Activated B cell treated with CpG ODN at 0.5 μM for 24 hours (primary cell): ENCODE results near the gene MARCOL. TPM values are rescaled to one million over a fixed set of nuclear protein-coding genes. Genes with fewer than 3 reads are reported as not detected.

Source experiments
- ATAC-seq: fragments of 200-7000 bp; cut with Tn5 transposase; one replicate; pipeline ENCODE4 v1.10.0; 2021; ENCODE audit warnings: low read depth, mild to moderate bottlenecking, moderate library complexity
- CTCF ChIA-PET: fragments of 350-600 bp; sonication (Branson Sonifier 250); formaldehyde crosslinking; loops from one replicate; lab custom pipeline; 2021; ENCODE audit warnings: antibody characterized with exemption; lab: Charles Lee
- POLR2A ChIA-PET: fragments of 350-600 bp; sonication (Branson Sonifier 250); formaldehyde crosslinking; loops from one replicate; lab custom pipeline; 2021; ENCODE audit warnings: antibody characterized with exemption; lab: Charles Lee
- DNase-seq: peaks from one replicate; pipeline ENCODE4 v3.0.0; 2022
- H3K27ac Mint-ChIP-seq: one replicate; pipeline ENCODE4 v1.8.0; 2020; ENCODE audit warnings: mixed read lengths
- H3K27me3 Mint-ChIP-seq: one replicate; pipeline ENCODE4 v1.8.0; 2021; ENCODE audit warnings: mixed read lengths
- H3K36me3 Mint-ChIP-seq: one replicate; pipeline ENCODE4 v1.8.0; 2021; ENCODE audit warnings: low read depth, mixed read lengths
- H3K4me1 Mint-ChIP-seq: one replicate; pipeline ENCODE4 v1.8.0; 2021; ENCODE audit warnings: mixed read lengths
- H3K4me3 Mint-ChIP-seq: one replicate; pipeline ENCODE4 v1.8.0; 2020; ENCODE audit warnings: mild to moderate bottlenecking, mixed read lengths
- H3K9me3 Mint-ChIP-seq: one replicate; pipeline ENCODE4 v1.8.0; 2020; ENCODE audit warnings: mixed read lengths
- intact Hi-C: fragments of 100-400 bp; cut with micrococcal nuclease; formaldehyde crosslinking; loops from one replicate; pipeline ENCODE4 v1.15.1; 2024
- total RNA-seq: library from RNA; stranded (reverse); gene quantifications from 2 replicates; pipeline ENCODE4 v1.2.3, GENCODE V29; 2022
- TF ChIP-seq, protein P1 (sequence below): fragments of 200-600 bp; IDR thresholded peaks from one replicate; pipeline ENCODE4 v1.8.0; 2022; ENCODE audit warnings: antibody characterized with exemption, mild to moderate bottlenecking

The MARCOL gene
- total RNA-seq, 1 donor from 2014 or later, result not detected

DNA sequence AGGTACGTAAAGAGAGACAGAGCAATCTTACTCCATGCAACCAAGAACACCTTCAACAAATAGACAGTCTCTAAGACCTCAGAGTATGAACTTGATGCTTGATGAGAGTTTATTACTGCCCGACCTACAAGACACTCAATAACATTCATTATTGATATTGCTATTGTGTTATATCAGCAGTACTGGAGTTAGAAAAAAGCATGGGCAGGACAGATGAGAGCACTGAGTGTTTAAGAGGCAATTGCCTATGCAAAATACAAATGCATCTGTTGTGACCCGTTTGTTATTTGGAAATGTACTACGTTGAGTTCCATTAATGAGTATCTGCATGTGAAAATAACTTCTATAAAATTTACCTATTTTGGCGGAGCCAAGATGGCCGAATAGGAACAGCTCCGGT, 8.1 kb upstream of the MARCOL start:
- CTCF ChIA-PET, result no interaction called here
- TF ChIP-seq, protein P1, sequence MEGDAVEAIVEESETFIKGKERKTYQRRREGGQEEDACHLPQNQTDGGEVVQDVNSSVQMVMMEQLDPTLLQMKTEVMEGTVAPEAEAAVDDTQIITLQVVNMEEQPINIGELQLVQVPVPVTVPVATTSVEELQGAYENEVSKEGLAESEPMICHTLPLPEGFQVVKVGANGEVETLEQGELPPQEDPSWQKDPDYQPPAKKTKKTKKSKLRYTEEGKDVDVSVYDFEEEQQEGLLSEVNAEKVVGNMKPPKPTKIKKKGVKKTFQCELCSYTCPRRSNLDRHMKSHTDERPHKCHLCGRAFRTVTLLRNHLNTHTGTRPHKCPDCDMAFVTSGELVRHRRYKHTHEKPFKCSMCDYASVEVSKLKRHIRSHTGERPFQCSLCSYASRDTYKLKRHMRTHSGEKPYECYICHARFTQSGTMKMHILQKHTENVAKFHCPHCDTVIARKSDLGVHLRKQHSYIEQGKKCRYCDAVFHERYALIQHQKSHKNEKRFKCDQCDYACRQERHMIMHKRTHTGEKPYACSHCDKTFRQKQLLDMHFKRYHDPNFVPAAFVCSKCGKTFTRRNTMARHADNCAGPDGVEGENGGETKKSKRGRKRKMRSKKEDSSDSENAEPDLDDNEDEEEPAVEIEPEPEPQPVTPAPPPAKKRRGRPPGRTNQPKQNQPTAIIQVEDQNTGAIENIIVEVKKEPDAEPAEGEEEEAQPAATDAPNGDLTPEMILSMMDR, result no peak
- intact Hi-C loops, result no loop called here

DNA sequence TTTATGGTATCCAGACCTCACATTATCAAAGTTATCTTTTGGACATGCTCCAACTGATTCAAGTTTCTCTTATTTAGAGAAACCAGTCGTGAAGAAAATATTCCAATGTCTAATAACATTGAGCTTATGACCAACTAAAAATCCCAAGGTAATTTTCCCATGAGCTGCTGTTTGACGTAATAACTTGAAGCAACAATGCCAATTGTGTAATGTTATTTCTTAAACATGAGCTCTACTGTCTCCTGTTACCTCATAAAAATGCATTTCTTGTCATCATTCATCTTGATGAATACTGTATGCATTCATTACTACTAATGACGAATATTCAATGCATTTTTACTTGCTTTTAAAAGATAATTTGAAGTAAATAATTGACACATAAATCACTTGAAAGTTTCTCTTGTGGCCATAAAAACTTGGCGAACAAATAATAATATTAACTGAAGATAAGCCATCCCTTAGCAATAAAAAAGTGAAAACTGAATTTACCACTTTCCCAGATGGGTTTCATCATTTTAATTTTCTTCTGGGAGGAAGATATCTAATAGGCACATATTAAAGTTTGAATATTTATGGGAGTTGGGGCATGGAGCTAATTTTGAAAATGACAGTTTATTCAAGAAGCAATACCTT, 424 bp upstream of the MARCOL start:
- CTCF ChIA-PET, result no interaction called here
- DNase-seq (no peak), ATAC-seq (no peak)
- no peaks in the 10 kb centered on the region for H3K4me1 Mint-ChIP-seq
- H3K27ac Mint-ChIP-seq, result no peak overlapping the region
- intact Hi-C loops, result no loop called here
- POLR2A ChIA-PET, result no interaction called here
- H3K27me3 Mint-ChIP-seq, result no peaks in the 10 kb centered on the region
- TF ChIP-seq, protein P1, result no peak
- H3K36me3 Mint-ChIP-seq, result no peaks in the 10 kb centered on the region
- H3K9me3 Mint-ChIP-seq, result no peaks in the 10 kb centered on the region
- no peak overlapping the region for H3K4me3 Mint-ChIP-seq

More for the DNA sequence above, 8.1 kb upstream of the MARCOL start:
- POLR2A ChIA-PET, result no interaction called here
- no peaks in the 10 kb centered on the region for H3K9me3 Mint-ChIP-seq
- no peak for DNase-seq
- H3K4me3 Mint-ChIP-seq, result no peak overlapping the region
- H3K4me1 Mint-ChIP-seq, result no peaks in the 10 kb centered on the region
- H3K27ac Mint-ChIP-seq, result no peak overlapping the region
- peaks cover 2% of the 10 kb centered on the region for H3K27me3 Mint-ChIP-seq
- H3K36me3 Mint-ChIP-seq, result no peaks in the 10 kb centered on the region
- ATAC-seq, result no peak

DNA sequence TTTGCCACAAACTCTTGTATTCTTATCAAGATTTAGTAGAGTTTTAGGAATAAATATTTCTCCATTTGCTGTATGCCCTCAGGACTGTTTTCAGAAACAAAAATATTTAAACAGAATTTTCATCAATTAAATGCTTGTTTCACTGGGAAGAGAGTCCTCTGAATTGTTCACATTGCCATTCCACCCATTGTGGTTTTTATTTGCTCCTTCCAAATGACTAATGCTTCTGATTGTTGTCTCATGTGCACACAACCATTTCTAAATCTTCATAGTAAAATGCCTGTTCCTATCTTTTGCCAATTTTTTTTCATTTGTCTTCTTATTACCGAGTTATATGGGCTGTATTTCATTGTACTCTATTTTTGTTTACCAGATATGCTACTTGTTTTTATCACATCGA, 10.6 kb downstream of the MARCOL start:
- Mint-ChIP-seq H3K36me3 (no peaks in the 10 kb centered on the region), H3K4me3 (no peak overlapping the region), H3K27ac (no peak overlapping the region), H3K9me3 (peaks cover 9% of the 10 kb centered on the region), H3K4me1 (no peaks in the 10 kb centered on the region), H3K27me3 (no peaks in the 10 kb centered on the region)
- ChIA-PET CTCF (no interaction called here), POLR2A (no interaction called here)
- DNase-seq (no peak), ATAC-seq (no peak)
- intact Hi-C loops, result no loop called here
- TF ChIP-seq, protein P1, result no peak

DNA sequence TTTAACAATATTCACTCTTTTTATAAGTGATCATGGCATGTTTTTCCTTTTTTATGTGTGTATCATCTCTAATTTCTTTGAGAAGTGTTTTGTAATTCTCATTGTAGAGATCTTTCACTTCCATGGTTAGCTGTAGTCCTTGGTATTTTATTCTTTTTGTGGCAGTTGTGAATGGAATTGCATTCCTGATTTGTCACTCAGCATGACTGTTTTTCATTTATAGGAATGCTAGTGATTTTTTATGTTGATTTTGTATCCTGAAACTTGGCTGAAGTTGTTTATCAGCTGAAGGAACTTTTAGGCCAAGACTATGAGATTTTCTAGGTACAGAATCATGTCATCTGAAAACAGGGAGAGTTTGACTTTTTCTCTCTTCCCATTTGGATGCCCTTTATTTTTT, 17.1 kb downstream of the MARCOL start:
- ChIA-PET POLR2A (no interaction called here), CTCF (no interaction called here)
- no peaks in the 10 kb centered on the region for H3K36me3 Mint-ChIP-seq
- TF ChIP-seq, protein P1, result no peak
- ATAC-seq (no peak), DNase-seq (no peak)
- intact Hi-C loops, result no loop called here
- H3K27me3 Mint-ChIP-seq, result peaks cover 2% of the 10 kb centered on the region
- H3K4me1 Mint-ChIP-seq, result no peaks in the 10 kb centered on the region
- H3K27ac Mint-ChIP-seq, result no peak overlapping the region
- peaks cover 30% of the 10 kb centered on the region for H3K9me3 Mint-ChIP-seq
- no peak overlapping the region for H3K4me3 Mint-ChIP-seq

DNA sequence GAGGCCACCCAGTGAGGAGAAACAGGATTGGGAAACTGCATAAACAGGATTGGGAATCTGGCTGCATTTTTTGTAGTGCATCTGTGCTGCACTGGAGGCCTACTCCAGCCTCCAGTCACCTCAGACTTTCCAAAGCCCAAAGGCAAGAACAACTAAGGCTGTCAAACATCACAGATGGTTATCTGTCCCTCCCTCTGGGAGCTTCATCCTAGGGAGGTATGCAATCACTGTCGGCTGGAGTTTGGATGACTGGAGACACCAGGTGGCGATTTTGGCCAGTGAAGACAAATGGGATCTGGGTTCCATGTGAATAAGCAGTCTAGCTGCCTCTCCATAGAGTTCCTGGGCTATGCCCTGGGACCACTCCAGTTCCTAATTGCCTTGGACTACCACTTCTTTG, 21.0 kb downstream of the MARCOL start:
- ChIA-PET POLR2A (no interaction called here), CTCF (no interaction called here)
- intact Hi-C loops, result no loop called here
- DNase-seq (no peak), ATAC-seq (no peak)
- Mint-ChIP-seq H3K4me1 (no peaks in the 10 kb centered on the region), H3K27ac (no peak overlapping the region), H3K4me3 (no peak overlapping the region), H3K9me3 (peaks cover 25% of the 10 kb centered on the region), H3K27me3 (peaks cover 2% of the 10 kb centered on the region), H3K36me3 (no peaks in the 10 kb centered on the region)
- TF ChIP-seq, protein P1, result no peak
